GM19023 (cell line): ENCODE data around the gene ADAMTSL3.
"Not testable (repeated sequence)": the region's sequence is repeated elsewhere in the genome, so short reads cannot be mapped to it uniquely, and the experiment has no call there.

Experiments
- ATAC-seq: cut with Tn5 transposase; IDR thresholded peaks from one replicate; pipeline ENCODE4 v1.9.1; 2021; ENCODE audit warnings: mild to moderate bottlenecking, moderate library complexity; ENCODE audit not compliant: unreplicated experiment

ADAMTSL3 gene

DNA sequence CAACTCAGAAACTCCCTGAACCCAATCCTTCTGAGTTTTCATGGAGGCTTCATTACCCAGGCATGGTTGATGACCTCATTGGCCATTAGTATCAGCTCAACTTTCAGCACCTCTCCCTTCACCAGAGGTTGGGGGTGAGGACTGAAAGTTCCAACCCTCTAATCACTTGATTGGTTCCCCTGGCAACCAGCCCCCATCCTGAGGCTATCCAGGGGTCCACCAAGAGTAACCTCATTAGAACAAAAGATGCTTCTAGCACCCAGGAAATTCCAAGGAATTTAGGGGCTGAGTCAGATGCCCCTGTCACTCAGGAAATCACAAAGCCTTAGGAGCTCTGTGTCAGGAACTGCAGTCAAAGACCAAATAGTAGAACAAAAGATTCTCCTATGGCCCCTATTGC, 43.8 kb downstream of the ADAMTSL3 start:
- no peak for ATAC-seq

DNA sequence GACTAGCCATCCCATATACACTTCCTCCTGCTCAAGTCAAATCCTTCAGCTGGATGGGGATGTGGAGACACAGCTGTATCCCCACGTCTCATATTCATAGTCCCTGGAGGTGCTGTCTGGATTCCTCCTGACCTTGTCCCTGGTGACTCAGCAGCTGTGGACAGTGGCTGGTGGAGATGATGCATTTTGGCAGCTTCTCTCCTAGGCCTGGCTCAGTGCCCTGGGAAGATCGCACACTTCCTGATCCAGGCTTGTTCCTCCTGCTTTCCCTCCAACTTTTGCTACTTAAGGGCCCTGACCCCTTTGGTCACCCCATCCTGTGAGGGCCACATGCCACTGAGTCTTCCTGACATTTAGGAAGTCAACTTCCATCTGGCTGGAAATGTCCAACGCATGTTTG, 44.4 kb downstream of the ADAMTSL3 start:
- no peak for ATAC-seq

DNA sequence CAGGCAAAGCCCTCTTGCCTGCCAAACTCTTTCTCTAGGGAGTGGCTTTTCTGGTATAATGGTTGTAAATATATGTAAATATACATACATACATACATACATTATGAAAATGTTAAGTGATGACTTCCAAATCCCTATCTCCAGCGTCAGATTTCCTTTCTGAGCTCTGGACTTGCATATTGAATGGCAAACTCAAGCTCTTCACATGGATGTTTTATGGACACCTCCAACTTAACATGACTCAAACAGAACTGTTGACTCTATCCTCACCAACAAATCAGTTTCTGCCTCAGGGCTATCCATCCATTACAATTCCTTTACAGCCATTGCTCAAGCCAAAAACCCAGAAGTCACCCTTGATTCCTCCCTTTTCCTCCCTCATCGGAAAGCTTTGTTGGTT, 45.1 kb downstream of the ADAMTSL3 start:
- ATAC-seq, result no peak

DNA sequence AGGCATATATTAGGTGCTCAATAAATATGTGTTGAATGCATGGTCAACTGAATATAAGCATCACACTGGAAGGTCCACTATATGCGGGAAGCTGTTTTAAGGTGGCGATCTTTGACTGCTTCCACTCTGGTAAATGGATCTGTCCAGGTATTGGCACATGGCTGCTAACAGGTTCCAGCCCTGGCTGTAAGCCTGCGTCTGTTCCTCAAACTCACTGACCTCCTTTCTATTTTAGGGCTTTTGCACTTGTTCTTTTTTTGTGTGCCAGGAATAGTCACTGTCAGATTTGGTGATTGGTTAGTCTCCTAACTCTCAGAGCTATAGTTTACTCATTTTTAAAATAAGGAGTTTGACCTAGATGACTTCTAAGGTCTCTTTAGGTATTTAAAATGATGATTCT, 46.2 kb downstream of the ADAMTSL3 start:
- no peak for ATAC-seq

DNA sequence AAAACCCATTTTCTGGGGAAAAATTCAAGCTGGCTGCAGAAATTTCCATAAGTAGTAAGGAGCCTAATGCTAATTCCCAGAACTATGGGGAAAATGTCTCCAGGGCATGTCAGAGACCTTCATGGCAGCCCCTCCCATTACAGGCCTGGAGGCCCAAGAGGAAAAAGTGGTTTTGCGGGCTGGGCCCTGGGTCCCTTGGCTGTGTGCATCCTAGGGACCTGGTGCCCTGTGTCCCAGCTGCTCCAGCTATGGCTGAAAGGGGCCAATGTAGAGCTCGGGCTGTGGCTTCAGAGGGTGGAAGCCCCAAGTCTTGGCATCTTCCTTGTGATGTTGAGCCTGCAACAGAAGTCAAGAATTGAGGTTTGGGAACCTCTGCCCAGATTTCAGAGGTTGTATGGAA, 48.4 kb downstream of the ADAMTSL3 start:
- not testable (repeated sequence) for ATAC-seq

DNA sequence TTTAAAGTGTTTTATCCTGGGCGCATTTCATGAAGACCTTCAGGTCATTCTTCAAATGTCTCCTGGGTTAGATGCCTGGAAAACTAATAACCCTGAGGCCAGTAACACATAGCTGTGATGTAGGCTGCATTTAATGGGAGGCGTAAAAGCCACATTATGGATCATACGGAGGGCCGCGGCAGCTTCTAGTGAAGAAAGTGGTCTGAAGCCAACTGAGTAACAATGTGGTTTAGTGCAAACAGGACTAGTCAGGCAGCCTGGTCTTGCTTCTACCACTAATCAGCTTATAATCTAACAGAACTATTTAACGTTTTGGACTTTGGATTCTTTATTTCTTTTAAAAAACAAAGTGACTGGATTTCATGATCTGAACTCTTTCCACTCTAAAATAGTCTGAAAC, 54.4 kb downstream of the ADAMTSL3 start:
- ATAC-seq, result no peak

DNA sequence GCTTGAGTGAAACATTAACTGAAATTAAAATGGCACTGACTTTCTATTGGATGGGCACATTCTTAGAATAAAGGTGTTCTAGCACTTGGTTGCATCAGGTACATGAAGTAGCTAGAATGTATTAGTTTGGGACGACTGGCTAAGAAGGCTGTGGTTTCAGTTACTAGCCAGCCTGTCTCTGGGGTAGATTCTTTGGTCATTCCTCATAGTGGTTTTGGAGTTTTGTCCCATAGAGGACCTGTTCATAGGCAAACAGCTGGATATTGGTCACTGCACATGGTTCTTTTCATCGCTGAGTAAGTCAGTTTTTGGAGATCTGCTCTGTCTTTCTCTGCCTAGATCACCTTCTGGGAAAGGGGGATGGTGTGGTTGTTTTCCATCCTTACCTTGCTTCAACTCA, 55.3 kb downstream of the ADAMTSL3 start:
- ATAC-seq, result no peak

DNA sequence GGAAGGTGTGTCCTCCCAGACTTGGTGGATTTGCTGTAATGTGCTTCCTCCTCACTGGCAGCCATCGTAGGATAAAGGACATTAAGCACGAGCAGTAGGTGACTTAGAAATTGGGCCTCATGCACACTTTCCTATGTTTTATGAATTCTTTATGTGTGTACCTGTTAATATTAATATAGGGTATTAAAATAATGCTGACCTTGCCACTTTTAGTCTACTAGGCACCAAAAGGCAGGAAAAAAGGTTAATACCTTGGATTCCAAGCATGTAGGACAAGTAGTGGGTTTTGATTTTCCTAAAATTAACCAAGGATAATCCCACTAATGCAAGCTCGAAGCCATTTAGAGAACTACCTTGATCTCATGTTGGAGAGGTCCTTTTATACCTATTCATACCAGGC, 55.9 kb downstream of the ADAMTSL3 start:
- no peak for ATAC-seq

DNA sequence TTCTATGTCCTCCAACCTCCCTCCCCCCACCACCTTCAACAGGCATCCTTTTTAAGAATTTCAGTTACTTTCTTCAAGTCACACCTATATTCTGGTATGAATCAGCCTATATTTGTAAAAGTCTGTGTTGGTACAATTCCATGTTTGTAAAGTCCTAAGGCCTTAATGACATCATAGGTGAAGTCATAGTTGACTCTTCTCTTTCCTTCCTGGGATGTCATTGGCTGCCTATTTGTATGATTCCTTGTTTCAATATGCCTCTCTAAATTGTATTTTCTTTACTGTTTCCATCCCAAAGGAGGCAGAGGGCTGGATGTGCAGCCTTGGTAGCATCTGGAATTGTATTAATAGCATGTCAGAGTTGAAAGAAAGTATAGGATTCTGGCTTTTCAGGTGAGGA, 56.5 kb downstream of the ADAMTSL3 start:
- ATAC-seq, result no peak

DNA sequence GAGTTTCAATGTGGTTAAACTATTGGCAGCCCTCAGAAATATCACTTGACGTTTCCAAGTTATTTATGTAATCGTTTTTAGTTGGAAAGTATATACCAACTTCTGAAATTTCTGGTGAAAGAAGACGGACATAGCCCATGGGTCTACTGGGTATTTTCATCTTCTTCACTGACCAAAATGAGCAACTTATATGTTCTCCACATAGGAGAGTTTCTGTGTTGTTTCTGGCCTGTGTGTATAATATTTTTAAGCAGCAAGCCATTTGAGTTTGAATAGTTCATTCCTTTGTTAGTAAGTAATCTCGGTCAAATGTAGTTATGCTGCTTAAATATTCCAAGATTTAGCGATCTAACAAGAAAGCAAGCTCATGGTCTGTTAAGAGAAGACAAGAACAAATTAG, 57.3 kb downstream of the ADAMTSL3 start:
- ATAC-seq, result no peak

DNA sequence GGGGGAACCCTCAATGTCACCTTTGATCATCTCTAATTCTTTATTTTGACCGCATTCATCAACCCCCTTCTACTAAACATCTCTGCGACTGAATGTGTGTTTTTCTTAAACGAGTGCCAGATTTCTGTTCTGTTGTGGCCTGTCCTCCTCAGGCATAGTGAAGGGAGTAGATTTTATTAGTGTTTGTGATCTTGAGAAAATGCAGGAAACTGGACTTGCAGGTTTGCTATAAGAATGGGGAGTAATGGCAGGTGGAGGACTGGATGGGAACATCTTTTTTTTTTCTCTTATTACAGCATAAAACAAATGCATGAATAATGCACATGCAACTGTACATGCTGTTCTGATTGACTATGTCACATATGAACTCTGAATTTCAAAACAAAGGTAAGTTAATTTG, 59.3 kb downstream of the ADAMTSL3 start:
- ATAC-seq, result no peak

DNA sequence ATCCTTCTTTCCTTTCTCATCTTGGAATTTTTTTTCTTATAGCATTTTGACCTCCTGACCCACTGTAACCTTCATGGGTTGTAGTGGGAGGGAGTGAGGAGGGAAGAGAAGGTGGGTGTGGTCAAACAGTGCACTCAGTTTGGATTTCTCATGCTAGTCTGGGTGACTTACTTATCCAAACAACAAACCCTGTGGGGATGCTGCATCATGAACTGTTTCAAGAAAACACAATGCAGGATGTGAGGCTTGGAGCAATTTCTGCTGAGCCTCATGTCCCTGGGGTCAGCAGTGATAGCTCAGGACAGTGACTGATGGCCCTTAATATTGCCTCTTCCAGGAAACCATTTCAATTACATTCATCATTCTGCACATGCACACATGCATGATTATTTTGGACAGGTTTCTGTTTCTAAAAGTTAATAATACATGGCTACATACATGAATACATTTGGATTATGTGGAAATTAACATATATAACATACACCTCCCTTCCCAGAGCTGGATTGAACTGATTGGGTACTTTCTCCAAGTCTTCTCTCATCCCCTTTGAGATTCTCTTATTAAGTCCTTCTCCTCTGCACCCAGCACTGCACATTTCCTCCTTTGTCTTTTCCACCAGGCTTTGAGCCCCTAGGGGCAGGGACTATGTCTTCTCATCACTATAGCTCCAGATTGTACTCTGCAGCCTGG, 61.2 kb downstream of the ADAMTSL3 start:
- no peak for ATAC-seq

DNA sequence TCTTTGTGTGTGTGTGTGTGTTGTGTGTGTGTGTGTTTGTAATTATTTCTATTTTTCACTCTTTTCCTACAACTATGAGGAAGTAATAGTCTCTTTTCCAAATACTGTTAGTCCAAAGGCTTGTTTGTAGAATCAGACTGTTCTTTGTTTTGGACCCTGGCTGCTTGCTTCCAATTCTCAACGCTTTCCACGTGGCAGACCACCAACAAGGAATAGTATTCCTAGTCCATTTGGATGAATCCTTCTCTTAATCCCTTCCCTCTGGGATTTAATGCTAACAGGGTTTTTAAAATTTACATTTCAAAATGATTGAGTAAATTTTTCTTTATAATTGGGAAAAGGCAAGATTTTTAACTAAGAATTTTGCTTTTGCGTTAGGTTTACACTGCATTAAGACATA, 62.7 kb downstream of the ADAMTSL3 start:
- ATAC-seq, result no peak

DNA sequence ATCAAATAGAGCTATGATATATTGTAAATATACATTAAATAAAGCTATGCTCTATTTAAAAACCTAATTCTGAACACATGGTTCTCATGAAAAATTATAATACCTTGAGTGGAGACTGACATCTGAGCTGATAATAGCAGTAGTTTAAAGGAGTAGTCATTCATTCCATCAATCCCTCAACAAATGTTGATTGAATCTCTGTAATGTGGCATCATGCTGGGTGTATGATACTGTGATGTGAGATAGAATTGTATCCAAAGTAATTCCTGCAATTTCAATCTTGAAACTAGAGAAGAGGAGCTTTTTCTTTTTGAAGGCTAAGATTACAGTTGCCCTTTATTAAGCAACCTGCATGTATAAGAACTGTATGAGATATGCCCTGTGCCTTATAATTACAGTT, 63.1 kb downstream of the ADAMTSL3 start:
- no peak for ATAC-seq

DNA sequence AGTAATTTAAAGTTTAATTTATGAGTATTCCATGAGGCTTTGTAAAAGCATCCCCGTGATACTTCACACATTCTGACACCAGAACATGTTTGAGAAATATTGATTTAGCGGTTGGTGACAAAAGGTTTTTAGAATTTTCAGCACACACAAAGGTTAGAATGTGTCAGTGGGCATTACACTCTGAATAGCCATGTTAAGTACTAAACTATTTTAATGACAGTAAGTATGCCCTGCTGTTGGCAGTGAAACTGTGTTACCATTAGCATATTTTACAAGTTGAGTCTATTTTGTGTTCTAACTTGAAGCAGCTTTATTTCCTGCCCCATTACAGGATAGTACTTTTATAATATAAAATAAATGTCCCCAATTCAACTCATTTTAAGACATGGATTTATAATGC, 66.5 kb downstream of the ADAMTSL3 start:
- ATAC-seq, result no peak

DNA sequence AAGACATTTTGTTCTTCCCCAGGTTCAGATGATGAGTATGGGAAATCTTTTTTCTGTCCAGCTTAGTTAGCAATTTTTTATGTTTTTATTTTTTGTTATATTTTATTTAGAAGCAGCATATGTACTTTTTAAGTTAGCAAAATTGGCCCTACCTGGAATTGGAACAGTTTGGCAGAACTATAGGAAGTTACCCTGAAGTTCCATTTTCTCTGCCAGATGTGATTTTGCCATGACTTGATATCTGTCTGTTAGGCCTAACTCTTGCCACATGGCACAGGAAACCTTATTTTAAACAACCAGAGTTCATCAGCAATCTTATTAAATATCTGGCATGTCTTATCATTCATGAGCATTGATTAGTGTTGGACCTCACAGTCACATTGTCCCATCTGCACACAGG, 67.1 kb downstream of the ADAMTSL3 start:
- ATAC-seq, result no peak

DNA sequence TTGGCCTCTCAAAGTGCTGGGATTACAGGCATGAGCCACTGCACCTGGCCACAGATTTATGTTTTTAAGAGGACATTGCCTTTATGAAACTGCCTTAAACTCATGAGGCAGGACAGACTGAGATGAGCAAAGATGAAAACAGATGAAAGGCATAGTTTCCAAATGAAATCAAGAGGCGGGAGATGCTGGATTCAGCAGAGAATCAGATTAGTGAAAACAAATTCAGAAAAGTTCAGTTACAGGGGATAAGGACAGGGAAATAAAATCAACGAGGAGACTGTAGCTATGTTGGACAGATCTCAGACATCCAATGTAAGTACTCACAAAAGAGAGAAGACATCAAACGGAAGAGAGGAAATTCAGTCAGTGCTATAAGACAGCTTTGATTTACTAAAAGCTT, 68.1 kb downstream of the ADAMTSL3 start:
- no peak for ATAC-seq

DNA sequence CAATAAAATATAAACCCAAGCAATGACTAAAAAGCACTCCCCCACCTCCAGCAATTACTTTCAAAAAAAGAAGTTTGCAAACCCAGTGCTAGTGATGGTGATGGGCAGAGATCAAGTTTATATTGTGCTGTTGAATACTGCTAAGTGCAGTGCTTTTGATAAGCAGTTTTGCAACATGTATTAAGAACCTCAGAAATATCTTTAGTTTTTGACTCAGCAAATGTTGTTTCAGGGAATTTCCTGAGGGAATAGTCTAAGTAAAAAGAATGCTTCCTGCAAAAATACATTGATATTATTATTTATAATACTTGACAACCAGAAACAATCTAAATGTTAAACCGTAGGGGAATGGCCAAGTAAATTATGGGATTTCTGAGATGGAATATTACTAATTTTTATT, 69.3 kb downstream of the ADAMTSL3 start:
- ATAC-seq, result no peak

DNA sequence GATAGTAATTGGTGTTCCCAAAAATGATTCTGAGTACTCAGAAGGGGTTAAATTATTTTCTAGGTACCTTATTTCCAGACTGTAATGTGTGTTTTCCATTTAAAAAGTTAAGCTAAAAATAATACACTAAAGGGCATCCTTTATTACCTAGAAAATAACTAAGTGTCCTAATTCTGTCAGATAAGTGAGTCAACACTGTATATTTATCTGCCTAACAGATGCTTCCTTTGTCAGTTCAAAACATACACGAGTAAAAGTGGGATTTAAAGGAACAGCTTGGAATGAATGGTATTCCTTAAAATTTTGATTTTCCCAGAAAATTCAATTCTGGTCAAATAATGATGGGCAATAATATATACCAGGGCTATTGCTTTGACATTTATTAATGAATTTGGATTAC, 78.3 kb downstream of the ADAMTSL3 start:
- ATAC-seq, result no peak

DNA sequence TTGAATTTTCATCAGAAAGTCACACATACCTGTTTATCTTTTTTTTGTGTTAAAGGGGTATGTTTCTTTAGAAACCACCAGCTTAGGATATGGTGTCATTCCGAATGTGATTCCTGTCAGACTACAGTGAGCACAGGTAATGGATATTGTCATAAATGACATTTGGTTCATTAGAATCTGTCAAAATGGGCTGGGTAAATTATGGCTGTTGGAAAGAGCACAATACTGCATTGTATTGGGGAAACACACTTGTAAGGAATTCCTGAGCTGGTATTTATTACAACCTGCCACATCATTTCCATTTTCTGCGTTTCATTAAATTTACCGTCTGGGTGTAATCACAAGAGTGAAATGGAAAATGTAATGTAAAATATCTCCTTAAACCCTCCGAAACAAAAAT, 78.8 kb downstream of the ADAMTSL3 start:
- no peak for ATAC-seq

DNA sequence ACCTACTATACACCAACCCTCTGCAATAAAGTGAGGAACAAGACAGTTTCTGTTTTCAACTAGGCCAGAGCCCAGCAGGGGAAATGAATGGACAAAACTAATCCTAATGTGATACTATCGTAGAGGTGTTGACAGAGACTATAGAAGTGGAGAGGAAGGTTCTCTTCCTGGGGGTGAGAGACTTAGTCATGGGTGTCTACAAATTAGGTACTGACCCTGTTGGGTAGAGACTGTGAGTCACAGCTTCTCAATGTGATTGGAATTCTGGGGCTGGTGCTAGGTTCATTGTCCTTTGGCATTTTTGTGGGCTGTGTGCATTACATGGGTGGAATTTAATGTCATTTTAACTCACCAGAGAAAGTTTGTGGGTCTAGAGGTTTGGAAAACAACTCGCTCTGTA, 79.3 kb downstream of the ADAMTSL3 start:
- no peak for ATAC-seq

DNA sequence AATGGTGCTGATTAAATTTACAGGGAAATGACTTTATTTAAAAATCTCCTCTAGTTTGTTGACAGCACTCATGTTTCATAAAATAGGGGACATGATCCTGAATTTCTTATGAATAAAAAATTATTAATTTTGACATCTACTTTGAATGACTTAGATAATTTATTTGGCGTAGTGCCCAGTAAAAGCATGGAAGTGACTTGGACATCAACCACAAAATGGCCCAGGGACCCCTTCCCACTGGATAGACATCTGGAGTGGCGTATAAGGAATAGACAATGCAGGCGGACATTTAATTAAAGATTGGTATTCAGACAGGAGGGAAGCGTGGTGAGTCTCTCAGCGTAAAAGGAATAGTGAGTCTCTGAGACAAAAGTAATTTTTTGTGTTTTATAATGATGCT, 79.8 kb downstream of the ADAMTSL3 start:
- ATAC-seq, result no peak

DNA sequence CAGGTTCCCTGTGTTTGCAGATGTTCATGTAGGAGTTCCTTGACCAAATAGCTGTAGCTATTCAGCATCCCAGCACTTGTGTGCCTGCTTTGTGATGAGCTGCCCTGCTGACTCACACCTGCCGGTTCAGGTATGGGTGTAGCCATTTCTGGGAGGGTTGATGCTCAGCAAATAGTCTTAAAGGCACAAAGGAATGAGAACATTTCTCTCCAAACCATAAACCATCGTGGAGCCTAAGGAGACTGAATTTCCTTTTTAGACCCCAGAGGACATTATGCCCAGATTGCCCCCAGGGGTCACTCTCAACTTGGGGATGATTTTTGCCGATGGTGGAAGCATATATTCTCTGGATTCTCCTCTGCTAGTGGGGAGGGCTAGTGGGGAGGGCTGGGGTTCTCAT, 80.6 kb downstream of the ADAMTSL3 start:
- ATAC-seq, result no peak

DNA sequence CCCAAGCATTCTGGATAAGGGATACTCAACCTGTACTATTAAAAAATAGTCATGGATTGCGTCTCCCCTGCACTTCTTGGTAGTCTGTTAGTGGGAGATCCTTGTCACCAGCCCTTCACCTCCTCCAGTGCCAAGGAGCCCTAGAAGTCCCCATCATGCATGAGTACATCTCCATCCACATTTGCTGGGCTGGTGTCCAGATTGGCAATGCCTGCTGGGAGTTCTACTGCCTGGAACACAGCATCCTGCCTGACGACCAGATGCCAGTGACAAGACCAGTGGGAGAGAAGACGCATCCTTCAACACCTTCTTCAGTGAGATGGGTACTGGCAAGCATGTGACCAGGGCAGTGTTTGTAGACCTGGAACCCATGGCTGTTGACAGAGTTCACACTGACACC, 85.7 kb downstream of the ADAMTSL3 start:
- ATAC-seq, result no peak
